Measurements from ENCODE around the gene KLHL29.

The KLHL29 gene

DNA sequence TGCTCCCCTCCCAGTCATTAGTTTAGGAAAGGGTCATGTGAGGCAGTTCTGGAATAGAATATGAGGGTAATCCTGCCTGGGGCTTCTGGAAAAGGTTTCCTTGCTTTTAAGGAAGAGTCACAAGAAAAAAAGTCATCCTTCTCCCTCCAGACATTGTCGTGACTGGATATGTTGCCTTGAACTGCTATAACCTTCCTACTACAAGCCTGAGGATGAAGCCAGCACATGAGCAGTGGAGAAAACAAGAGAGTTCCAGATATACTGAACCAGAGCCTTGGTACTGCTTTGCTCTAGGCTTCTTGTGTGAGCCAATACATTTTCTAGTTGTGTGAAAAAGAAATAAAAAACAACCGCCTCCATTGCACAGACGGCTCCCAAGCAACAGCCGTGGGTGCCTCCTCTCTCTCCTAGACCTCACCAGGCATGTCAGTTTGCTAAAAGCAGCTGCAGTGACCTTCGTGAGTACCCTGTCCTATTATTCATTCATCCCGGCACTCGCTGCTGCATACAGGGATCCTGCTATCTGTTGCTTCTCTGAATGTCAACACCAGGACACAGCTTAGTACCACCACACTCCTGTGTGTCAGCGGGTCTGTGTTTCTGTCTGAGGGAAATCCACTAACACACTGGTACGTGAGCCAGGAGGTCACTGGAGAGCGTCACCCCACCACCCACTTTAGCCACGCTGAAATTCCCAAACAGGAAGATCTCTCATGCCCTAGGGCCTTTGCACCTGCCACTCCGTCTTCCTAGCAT, 186.7 kb downstream of the KLHL29 start:
- no peak for DNase-seq (ENCODE audit: low read depth)

DNA sequence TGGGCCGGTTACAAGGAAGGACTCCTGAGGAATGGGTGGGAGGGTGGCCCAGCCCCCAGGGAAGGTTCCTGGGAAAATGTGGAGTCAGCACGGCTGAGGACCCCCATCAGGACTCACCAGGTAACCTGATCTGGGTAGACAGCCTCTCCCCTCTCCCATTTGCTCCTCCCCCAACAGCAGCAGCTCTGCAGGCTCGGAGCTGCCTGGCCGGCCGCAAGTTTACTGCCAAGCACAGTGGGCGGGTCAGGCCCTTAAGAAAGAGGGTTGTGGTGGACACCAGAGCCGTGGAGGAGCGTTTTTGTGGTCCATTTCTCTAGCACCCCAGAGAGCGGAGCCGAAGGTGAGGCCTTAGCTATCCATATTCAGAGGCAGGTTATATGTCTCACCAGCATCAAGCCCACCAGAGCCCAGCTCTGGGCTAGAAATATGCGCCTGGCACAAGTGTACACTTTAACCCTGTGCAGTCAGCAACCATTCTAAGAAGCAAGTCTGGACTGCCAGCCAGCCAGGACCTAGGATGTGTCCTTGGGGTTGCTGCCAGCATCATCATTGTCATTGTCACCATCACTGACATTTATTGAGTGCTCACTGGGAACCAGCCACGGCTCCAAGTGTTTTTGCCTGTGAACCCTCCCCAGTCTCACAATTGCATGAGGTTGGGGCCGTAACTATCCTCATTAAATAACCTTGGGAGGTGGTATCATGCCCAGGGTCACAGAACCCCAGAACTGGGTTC, 190.1 kb downstream of the KLHL29 start:
- no peak for DNase-seq (ENCODE audit: low read depth)

DNA sequence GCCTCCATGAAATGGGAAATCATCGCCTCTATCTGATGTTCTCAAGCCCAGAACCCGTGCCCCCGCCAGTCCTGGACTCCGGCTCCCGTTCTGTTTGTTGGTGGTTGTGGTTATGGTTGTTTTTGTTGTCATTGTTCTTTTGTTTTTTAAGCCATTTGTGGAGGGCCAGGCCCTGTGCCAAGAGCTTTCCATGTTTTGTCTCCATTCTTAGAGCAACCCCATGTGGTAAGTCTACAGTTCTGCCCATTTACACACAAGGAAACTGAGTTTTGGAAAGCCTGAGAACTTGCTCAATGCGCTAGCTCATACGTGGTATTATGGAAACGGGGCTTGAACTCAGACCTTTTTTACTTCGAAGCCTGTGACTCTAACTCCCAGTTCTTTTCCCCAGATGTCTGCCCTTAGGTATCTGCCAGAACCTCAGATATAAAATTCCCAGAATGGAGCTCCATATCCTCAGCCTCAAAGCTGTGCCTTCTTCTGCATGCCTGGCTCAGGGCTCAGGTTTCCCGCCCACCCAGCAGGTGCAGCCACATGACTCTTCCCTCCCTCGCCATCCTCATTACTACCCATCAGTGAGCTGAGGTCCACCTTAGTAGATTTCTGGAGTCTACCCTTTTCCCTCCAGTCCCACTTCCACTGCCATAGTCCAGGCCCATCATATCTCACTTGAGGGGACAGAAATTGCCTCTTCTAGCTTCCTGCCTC, 194.1 kb downstream of the KLHL29 start:
- DNase-seq (ENCODE audit: low read depth) = no peak

DNA sequence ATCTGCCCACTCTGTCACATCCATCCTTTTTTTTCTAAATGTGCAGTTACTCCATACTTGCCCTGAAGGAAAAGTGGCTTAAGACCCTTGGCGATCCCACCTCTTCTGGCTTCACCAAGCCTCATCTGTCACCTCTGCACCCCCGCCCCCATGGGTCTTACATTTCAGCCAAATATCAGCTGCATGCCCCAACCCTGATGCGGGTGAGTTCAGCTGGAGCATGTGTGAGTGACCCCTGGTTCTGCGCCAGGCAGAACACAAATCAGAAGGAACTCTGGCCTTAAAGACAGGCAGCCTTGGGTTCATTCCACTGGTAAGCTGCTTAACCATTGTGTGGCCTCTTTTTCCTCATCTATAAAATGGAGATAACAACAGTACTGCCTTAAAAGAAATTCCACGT, 194.7 kb downstream of the KLHL29 start:
- DNase-seq (ENCODE audit: low read depth) = no peak

DNA sequence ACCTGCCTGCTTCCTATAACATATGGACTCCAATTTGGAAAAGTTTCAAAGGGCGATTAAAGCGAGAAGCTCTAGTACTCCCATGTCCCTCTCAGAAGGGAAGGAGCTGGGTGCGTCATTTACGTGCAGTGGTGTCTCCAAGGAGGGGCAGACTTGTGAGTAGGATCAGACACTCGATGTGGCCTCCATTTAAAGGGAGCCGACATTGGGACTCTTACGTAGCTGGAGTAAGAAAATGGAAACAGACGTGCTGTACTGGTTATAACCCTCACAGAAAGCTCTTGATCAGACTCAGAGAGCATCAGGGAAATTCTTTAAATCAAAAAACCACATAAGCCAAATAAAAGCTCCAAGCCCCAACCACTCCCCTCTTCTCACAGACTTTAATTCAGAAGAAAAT, 198.5 kb downstream of the KLHL29 start:
- DNase-seq (ENCODE audit: low read depth) = no peak

DNA sequence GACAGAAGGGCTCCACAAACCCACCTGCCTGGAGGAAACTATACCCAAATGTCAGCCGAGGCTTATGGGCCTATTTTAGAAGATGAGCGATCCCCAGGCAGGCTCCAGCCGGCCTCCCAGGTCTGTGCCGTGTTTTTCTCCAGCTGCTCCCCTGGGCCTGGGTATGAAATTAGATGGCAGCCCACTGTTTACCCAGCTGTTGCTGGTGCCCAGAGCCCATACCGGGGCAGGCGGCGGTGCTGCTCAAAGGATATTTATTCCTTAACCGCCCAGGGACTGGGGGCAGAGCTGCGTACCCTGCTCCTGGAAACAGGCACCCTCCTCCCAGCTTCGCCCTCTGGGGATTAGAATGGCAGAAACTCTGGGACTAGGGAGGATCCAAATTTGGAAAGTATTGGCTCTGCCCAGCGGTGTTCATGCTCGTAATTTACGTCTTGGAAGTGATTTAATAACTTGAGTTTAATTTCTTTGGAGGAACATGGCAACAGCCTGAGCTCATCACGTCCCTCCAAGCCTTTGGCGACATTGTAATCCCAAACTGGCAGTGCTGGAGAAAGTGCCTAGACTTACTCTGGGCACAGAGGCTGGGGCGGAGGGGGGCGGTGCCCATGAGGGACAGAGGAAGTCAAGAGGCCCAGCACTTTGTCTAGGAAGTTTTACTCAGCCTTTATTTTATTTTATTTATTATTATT, 199.2 kb downstream of the KLHL29 start:
- DNase-seq (ENCODE audit: low read depth) = no peak

DNA sequence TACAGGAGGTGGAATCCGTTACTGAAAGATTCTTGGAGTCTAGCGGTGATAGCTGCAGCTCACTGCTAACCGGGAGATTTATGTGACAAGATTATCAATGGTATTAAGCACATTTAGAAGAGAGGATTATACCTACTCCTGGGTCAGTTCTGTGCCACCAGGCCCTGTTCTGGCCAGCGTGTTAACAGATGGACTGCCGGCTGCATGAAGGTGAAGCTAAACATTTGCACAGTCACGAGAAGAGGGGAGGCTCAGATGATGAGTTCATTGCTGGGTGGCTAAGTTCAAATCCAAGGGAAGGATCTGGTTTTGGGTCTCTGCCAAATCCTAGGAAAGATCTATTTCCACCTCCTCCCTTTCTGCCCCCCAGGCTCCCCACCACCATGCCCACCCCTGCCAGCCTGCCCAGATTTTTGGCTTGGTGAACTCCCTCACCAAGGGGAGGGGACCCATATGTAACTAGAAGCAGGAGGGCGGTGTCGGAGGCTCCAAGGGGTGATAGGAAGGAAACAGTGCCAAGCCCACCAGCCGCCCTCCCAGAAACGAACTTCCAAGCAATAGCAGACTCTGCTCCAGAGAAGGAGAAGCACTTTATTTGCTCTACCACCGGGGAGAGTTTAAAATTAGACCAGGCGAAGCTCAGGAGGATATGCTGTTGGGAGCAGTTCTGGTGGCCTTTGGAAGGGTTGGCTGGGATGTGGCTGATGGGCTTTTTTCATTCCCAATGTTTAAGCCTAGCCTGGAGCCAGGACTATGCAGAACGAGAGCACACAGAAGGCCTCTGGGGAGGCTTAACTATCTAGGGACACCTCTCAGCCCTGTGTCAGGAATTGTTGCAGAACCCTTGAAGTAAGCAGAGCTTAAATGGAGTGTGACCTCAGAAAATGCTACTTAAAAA, 200.5 kb downstream of the KLHL29 start:
- no peak for DNase-seq (ENCODE audit: low read depth)

DNA sequence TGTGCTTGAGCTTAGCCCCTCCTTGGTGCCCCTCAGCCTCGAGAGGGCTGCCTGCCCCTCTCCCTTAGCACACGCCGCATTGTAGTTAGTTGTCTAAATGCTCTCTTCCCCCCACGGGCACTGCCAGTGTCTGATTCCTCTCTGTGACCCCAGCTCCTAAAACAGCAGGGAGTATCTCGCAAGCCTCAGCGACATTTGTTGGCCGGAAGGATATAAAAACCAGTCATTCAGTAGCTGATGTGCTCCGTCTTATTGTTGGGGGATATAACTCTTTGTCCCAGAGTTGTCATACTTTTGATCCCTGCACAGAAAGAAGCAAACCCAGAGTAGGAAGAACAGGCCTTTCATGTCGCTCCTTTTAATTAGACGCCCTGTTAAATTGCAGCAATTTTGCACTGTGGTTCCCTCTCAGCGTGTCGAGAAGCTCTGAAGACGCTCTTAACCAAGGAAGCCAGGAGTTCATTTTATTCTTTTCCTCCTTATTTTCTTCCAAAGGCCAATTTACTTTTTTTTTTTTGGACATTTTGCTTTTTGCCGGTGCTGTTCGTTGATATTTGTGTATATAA, 201.8 kb downstream of the KLHL29 start:
- no peak for DNase-seq (ENCODE audit: low read depth)

DNA sequence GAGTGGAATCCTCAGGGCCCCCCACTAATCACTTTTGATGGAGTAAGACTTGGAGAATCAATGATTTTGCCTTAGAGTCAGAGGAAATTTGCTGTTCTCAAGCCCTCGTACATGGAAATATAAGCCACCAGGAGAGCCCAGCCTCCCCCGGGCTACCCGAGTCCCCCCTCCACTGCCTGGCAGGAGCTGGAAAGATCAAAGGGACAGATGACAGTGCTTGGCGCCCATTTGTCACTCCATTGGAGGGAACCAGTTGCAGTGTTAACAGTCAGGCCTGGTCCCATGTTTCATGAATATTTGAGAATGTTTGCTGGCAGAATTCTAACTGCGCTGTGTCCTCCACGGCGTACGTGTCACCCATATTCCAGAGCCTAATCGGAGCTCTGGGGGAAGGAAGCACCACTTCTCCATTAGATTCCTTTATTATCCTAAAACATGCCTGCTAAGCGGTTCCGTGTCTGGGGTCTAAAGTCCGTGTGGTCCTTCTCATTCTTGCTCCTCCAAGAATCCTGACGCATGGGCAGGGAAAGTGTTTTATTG, 202.4 kb downstream of the KLHL29 start:
- DNase-seq (ENCODE audit: low read depth) = no peak

DNA sequence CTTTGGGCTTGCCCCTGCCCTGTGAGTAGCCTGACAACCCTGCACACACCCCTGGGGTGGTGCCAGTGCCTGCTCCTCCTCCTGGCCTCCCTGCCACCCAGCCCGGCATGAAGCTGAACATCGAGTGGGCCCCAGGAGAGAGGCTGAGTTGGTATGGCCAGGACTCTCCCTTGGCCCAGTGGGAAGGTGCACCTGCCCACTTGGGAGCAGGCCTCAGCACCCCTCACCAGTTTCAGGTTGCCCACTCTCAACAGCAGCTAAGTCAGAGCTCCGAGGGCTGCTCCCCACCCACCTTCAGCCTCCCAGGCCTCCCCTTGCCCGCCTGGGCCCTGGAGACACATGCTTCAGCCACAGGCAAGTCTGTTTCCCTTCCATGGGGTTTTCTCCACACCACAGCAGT, 203.1 kb downstream of the KLHL29 start:
- DNase-seq (ENCODE audit: low read depth) = no peak

DNA sequence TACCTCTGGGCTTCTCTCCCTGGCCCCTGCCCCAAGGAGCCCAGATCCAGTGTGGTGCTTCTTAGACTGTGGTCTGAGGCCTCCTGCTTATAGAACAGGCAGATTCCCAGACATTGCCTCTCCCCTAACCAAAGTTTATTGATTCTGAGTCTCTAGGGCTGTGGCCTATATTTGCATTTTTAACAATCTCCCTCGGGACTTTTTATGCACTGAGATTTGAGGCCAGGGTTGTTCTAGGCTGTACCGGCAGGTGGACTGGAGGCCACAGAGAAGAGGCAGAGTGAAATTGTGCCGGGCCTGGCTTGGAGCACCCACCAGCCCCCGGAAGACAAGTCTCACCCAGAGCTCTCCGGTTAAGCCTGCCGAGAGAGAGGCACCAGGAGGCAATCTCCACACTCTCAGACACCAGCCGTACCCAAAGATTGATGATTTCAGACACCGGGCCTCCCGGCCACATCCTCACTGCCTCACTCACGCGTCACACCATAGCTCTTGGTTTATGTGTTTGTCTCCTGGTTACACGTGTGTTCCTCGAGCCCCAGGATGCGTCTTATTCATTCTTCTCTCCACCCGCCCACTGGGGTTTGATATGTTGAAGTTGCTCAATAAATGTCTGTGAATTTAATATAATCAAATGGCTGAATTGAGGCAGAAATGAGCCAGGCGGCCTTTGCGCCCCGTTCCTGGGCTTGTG, 203.7 kb downstream of the KLHL29 start:
- DNase-seq (ENCODE audit: low read depth) = no peak

DNA sequence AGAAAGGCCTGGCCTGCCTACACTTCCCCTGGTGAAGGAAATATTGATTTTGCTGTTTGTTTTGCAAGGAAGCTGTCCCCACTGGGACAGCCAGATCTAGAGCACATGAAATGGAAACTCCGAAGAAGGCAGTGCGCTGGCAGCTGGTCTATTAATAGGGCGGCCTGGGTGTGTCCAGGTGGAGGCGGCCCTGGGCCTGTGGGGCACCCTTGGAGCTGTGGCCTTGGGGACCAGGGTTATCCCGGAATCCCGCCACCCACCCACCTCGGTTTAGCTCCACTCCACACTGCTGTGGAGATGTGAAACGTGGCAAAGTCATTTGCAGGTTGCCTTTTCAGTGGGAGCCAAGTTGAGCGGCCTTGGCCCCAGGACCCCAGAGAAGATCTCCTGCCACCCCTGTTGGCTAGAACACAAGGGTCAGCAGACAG, 204.3 kb downstream of the KLHL29 start:
- DNase-seq (ENCODE audit: low read depth) = no peak

DNA sequence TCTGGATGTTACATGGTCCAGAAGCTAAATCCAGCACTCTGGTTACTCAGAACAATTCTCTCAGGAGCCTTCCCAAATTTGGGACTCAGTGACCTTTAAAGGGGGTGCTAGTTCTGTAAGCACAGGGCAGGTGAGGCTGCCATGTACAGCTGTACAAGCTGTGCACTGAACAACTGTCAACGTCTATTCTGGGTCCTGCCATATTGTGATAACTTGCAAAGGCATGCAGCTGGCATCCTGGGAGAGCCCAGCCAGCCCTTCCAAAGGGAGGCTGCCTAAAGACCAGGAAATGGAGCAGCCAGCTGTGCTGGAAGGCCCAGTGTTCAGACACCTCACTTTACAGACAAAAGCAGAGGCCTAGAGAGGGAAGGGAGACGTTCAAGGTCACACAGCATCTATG, 204.8 kb downstream of the KLHL29 start:
- DNase-seq (ENCODE audit: low read depth) = no peak

DNA sequence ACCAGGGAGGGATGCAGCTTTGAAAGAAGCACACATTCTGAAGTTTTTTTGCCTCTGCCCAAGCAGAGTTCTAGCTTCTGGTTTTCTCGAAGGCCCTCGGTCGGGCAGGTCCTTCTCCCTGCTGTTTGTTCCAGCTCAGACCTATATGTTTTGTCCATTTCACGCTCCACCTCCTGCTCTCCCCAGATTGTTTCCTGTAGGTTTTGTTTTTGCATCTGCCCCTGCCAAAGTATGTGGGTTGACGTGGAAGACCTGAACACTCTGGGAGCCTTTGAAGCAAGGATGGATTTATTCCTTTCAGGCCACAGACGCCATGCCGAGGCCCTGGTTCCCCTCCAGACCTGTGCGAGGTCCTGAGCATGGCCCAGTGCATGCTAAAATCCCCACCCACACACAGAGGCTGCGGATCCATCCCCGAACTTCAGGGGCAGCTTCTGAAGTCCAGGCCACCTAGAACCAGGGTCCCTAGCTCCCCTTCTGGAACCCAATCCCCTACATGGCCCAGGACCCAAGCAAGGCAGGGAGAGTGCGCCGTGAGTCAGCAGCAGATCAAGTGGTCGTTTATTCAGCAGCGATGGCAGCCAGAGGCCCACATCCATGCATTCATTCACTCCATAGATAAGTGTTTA, 205.4 kb downstream of the KLHL29 start:
- no peak for DNase-seq (ENCODE audit: low read depth)

DNA sequence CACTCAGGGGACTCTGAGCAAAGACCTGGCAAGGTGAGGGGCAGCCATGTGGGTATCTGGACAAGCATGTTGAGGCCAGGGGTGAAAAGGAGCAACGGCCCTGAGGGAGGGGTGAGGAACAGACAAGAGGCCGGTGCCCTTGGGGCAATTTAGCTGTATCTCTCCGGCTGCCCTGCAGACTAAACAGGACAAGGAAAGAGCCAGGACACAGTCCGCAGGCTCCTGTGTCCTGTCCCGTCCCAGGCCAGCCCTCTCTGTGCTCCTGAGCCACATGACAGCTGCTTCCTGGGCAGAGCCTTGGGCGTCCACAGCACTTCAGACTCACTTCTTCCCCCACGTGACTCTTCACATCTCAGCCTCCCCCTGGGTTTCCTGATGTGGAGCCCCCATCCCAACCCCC, 206.1 kb downstream of the KLHL29 start:
- no peak for DNase-seq (ENCODE audit: low read depth)

DNA sequence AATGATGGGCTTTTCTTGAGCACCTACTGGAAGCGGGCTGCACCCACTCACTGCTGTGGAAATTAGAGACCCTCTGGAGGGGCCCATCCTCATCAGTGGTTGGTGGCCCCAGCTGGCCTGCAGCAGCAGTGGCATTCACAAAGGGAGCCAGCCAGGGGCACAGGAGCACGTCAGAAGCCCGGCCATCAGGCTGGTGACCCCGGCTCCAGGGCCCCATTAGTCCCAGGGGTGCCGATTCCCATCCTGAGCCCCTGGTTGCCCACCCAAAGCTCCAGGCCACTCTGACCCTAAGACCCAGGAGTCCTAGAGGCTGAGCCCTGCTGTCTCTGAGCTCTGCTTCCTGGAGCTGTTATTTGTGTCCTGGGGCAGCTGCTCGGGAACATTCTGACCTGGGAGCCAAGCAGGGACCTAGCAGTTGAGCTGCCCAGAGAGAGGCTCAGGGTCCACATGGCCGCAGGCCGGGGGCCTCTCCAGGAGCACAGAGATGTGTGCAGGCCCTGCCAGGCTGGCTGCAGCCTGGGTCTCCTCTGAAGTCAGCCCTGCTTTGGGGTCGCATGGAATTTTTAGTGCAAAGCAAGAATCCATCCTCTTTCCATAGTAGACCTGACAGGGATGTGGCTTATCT, 207.2 kb downstream of the KLHL29 start:
- no peak for DNase-seq (ENCODE audit: low read depth)

DNA sequence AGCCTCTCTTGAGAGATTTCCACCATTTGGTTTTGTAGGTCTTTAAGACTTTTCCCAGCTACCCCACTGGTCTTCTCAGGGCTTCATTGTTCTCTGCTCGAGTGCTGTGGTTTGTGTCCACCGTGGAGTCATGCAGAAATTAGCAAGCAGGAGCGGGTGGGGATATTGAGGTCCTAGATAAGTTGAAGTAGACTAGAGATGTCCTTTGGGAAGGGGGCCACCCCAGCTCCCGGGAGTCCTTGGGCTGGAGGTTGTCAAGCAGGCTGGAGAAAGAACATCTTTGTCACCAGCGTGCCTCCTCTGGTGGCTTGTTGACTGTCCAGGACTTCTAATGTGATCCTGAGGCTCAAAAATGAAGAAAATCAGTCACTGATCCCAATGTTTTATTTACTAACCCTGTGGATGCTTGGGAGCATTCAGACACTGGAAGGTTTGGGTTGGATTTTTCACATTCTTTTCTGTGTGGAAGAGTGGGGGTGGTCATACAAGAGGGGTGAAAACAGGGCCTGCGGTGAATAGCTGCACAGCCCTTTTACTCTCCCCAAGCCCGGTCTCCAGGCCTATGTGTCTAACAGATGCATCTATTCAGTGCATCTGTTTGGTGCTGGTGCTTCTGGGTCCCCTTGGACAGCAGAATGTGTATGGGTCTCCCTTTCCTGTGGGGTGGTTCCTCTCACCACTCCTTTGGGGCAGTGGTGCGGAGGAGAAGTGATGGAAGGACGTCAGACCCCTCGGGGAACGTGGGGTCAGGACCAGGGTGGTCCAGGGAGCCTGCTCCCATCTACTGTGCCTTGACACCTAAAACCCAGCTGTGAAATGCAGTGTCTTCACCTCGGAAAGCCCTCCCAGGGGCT, 208.1 kb downstream of the KLHL29 start:
- DNase-seq (ENCODE audit: low read depth) = no peak

DNA sequence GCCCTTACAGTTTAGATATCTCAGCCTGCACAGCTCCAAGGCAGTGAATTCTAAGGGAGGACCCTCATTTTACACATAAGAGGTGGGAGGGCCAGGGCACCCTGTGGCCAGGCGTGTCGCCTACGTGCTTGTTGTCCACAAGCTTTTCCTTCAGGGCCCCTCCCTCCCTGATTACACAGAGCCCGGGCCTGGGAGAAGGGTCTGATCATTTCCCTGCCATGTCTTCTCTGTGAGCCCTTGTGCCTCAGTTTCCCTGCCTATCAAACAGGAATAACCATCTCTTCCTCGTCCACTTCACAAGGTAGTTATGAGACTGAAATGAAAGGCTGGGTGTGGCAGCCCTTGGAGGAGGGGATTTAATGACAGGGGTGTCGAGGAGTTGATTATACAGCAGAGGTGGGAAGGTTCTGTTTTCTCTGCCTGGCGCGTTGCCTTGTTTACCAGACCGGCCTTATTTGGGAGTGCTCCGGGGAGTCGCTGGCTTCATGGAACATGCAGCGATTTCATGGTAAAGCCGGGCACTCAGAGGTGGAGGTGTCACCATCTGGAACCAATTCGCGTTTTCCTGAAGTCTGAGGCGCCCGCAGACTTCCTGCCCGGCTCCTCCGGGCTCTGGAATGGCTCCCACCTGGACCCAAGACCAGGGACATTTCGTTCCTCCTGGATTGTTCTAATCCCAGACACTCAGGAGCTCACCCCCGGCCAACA, 208.9 kb downstream of the KLHL29 start:
- no peak for DNase-seq (ENCODE audit: low read depth)

Data from activated T-cell treated with anti-CD3 and anti-CD28 coated beads for 24 hours (primary cell).